ES-I3 (cell line): ENCODE results near the gene USP53.
"Not testable (repeated sequence)": the region's sequence is repeated elsewhere in the genome, so short reads cannot be mapped to it uniquely, and the experiment has no call there.

Source experiments
- H3K36me3 ChIP-seq: 2 replicates; pipeline ENCODE4 v1.6.1; 2013; ENCODE audit warnings: mild to moderate bottlenecking, low read length, control low read depth, moderate library complexity; ENCODE audit not compliant: insufficient read depth
- H3K4me1 ChIP-seq: 2 replicates; pipeline ENCODE4 v1.6.1; 2013; ENCODE audit warnings: mild to moderate bottlenecking, control low read depth, low read length; ENCODE audit not compliant: insufficient read depth
- H3K9ac ChIP-seq: 2 replicates; pipeline ENCODE4 v1.6.1; 2013; ENCODE audit warnings: low read depth, mild to moderate bottlenecking, low read length, moderate library complexity
- H3K9me3 ChIP-seq: 2 replicates; pipeline ENCODE4 v1.6.1; 2013; ENCODE audit warnings: mild to moderate bottlenecking, low read length, moderate library complexity; ENCODE audit not compliant: control insufficient read depth, insufficient read depth

The USP53 gene

GRCh38 chr4:119336332-119336979 is 123.9 kb downstream of the USP53 start:
- not testable (repeated sequence) for H3K9me3 ChIP-seq, H3K9ac ChIP-seq, H3K4me1 ChIP-seq, H3K36me3 ChIP-seq

- Histone ChIP-seq H3K9me3 (no peaks in the 10 kb centered on the region), H3K9ac (no peak overlapping the region), H3K4me1 (no peaks in the 10 kb centered on the region), H3K36me3 (no peaks in the 10 kb centered on the region)
Observed at GRCh38 chr4:119337010-119337409, 124.5 kb downstream of the USP53 start.

- H3K36me3 ChIP-seq, H3K4me1 ChIP-seq, H3K9me3 ChIP-seq, H3K9ac ChIP-seq: not testable (repeated sequence)
Observed at GRCh38 chr4:119339895-119340294, 127.4 kb downstream of the USP53 start.

GRCh38 chr4:119343293-119343692 is 130.8 kb downstream of the USP53 start:
- not testable (repeated sequence) for H3K4me1 ChIP-seq, H3K9ac ChIP-seq, H3K9me3 ChIP-seq, H3K36me3 ChIP-seq
